Effector memory CD8-positive, alpha-beta T cell (primary cell): ENCODE results near the gene GOLGA6D.
"Not testable (repeated sequence)": the region's sequence is repeated elsewhere in the genome, so short reads cannot be mapped to it uniquely, and the experiment has no call there.

Source experiments
- ATAC-seq: fragments of 150-1000 bp; cut with Tn5 transposase; replicated peaks from 2 replicates; pipeline ENCODE4 v1.10.0; 2021; ENCODE audit warnings: mild to moderate bottlenecking, moderate library complexity
- DNase-seq, 3 experiments: peaks; one replicate each; pipeline ENCODE4 v3.0.0; 2021
- H3K27ac Mint-ChIP-seq, 2 donors: one replicate each; pipeline ENCODE4 v1.8.0; 2022; ENCODE audit warnings: mild to moderate bottlenecking in 2 of 2, mixed read lengths in 2 of 2, moderate library complexity in 2 of 2
- H3K27me3 Mint-ChIP-seq, 2 donors: one replicate each; pipeline ENCODE4 v1.8.0; 2022; ENCODE audit warnings: mixed read lengths in 2 of 2
- H3K36me3 Mint-ChIP-seq: one replicate; pipeline ENCODE4 v1.8.0; 2022; ENCODE audit warnings: mild to moderate bottlenecking, moderate library complexity, mixed read lengths; ENCODE audit not compliant: insufficient read depth
- H3K4me1 Mint-ChIP-seq, 2 donors: one replicate each; pipeline ENCODE4 v1.8.0; 2022; ENCODE audit warnings: low read depth in 2 of 2, mixed read lengths in 2 of 2
- H3K4me3 Mint-ChIP-seq, 2 donors: one replicate each; pipeline ENCODE4 v1.8.0; 2022; ENCODE audit warnings: mild to moderate bottlenecking in 2 of 2, mixed read lengths in 2 of 2, moderate library complexity in 2 of 2
- H3K9me3 Mint-ChIP-seq, 2 donors: one replicate each; pipeline ENCODE4 v1.8.0; 2022; ENCODE audit warnings: mixed read lengths in 2 of 2

GOLGA6D gene

GRCh38 chr15:75328493-75329314, 46.1 kb downstream of the GOLGA6D start:
- Mint-ChIP-seq H3K27ac (no peak overlapping the region), H3K4me1 (no peaks in the 10 kb centered on the region), H3K36me3 (no peaks in the 10 kb centered on the region), H3K4me3 (no peak overlapping the region), H3K9me3 (no peaks in the 10 kb centered on the region), H3K27me3 (peaks cover 0 to 9% of the 10 kb centered on the region in 2 donors)
- DNase-seq (no peak), ATAC-seq (no peak)

GRCh38 chr15:75329571-75329970, 46.9 kb downstream of the GOLGA6D start:
- no peak overlapping the region for H3K4me3 Mint-ChIP-seq
- H3K4me1 Mint-ChIP-seq, result no peaks in the 10 kb centered on the region
- no peak overlapping the region for H3K27ac Mint-ChIP-seq
- H3K36me3 Mint-ChIP-seq, result no peaks in the 10 kb centered on the region
- H3K9me3 Mint-ChIP-seq, result no peaks in the 10 kb centered on the region
- no peak for ATAC-seq
- H3K27me3 Mint-ChIP-seq, result peaks cover 0 to 9% of the 10 kb centered on the region in 2 donors
- DNase-seq, result no peak

GRCh38 chr15:75332093-75332492, 49.5 kb downstream of the GOLGA6D start:
- H3K4me1 Mint-ChIP-seq, result peaks cover 13 to 18% of the 10 kb centered on the region in 2 donors
- peak overlapping the region in 1 of 2 donors; percentile 58 for H3K27ac Mint-ChIP-seq
- H3K4me3 Mint-ChIP-seq, result not testable (repeated sequence)

GRCh38 chr15:75333654-75334419, 51.2 kb downstream of the GOLGA6D start:
- not testable (repeated sequence) for H3K9me3 Mint-ChIP-seq, H3K27me3 Mint-ChIP-seq, H3K4me3 Mint-ChIP-seq, DNase-seq
- H3K36me3 Mint-ChIP-seq, result peaks cover 13% of the 10 kb centered on the region
- H3K4me1 Mint-ChIP-seq, result peaks cover 18 to 22% of the 10 kb centered on the region in 2 donors
- H3K27ac Mint-ChIP-seq, result peak overlapping the region in 1 of 2 donors; percentile 25
- ATAC-seq, result peak; percentile 59

More at GRCh38 chr15:75332093-75332492, 49.5 kb downstream of the GOLGA6D start:
- ATAC-seq, H3K36me3 Mint-ChIP-seq, H3K9me3 Mint-ChIP-seq, DNase-seq, H3K27me3 Mint-ChIP-seq: not testable (repeated sequence)

GRCh38 chr15:75335313-75335704, 52.7 kb downstream of the GOLGA6D start:
- DNase-seq (no peak), ATAC-seq (no peak)
- no peaks in the 10 kb centered on the region for H3K9me3 Mint-ChIP-seq
- H3K27ac Mint-ChIP-seq, result peak overlapping the region; percentile 90 to 95
- peaks cover 18 to 22% of the 10 kb centered on the region in 2 donors for H3K4me1 Mint-ChIP-seq
- peak overlapping the region; percentile 92 to 93 for H3K4me3 Mint-ChIP-seq
- H3K36me3 Mint-ChIP-seq, result peaks cover 17% of the 10 kb centered on the region
- no peaks in the 10 kb centered on the region for H3K27me3 Mint-ChIP-seq

- Mint-ChIP-seq H3K4me1 (peaks cover 18 to 22% of the 10 kb centered on the region in 2 donors), H3K9me3 (no peaks in the 10 kb centered on the region), H3K36me3 (peaks cover 21% of the 10 kb centered on the region), H3K27me3 (no peaks in the 10 kb centered on the region), H3K27ac (peak within 1 kb of the TSS; percentile 90 to 95), H3K4me3 (peak within 1 kb of the TSS; percentile 92 to 93)
- ATAC-seq (peak; percentile 67), DNase-seq (peak; percentile 46 to 48 (median 46))
Observed at GRCh38 chr15:75335705-75336355, 53.2 kb downstream of the GOLGA6D start, which contains the start of gene COMMD4. Gene COMMD4 (plus strand): TSS chr15:75336063. CDS start chr15:75336090, 27 bp downstream.

GRCh38 chr15:75338661-75339240, 56.1 kb downstream of the GOLGA6D start:
- Mint-ChIP-seq H3K27me3 (no peaks in the 10 kb centered on the region), H3K9me3 (no peaks in the 10 kb centered on the region), H3K4me3 (no peak overlapping the region), H3K27ac (peak overlapping the region in 1 of 2 donors; percentile 53), H3K36me3 (peaks cover 26% of the 10 kb centered on the region), H3K4me1 (peaks cover 18 to 22% of the 10 kb centered on the region in 2 donors)
- no peak for DNase-seq
- no peak for ATAC-seq

- Mint-ChIP-seq H3K4me3 (no peak overlapping the region), H3K36me3 (peaks cover 26% of the 10 kb centered on the region), H3K27ac (peak overlapping the region in 1 of 2 donors; percentile 49), H3K27me3 (no peaks in the 10 kb centered on the region), H3K9me3 (no peaks in the 10 kb centered on the region), H3K4me1 (peaks cover 20 to 22% of the 10 kb centered on the region in 2 donors)
- no peak for DNase-seq
- no peak for ATAC-seq
Observed at GRCh38 chr15:75339531-75340240, 57.1 kb downstream of the GOLGA6D start.

GRCh38 chr15:75342221-75342620, 59.6 kb downstream of the GOLGA6D start:
- Mint-ChIP-seq H3K27ac (peak overlapping the region in 1 of 2 donors; percentile 44), H3K4me3 (no peak overlapping the region), H3K4me1 (peaks cover 9 to 13% of the 10 kb centered on the region in 2 donors), H3K36me3 (peaks cover 24% of the 10 kb centered on the region), H3K27me3 (no peaks in the 10 kb centered on the region), H3K9me3 (no peaks in the 10 kb centered on the region)
- DNase-seq (no peak), ATAC-seq (no peak)

- peaks cover 11 to 16% of the 10 kb centered on the region in 2 donors for H3K4me1 Mint-ChIP-seq
- H3K9me3 Mint-ChIP-seq, H3K27ac Mint-ChIP-seq, H3K27me3 Mint-ChIP-seq, DNase-seq, ATAC-seq, H3K4me3 Mint-ChIP-seq: not testable (repeated sequence)
- peaks cover 32% of the 10 kb centered on the region for H3K36me3 Mint-ChIP-seq
Observed at GRCh38 chr15:75343953-75344352, 61.3 kb downstream of the GOLGA6D start.
